Vagina (tissue), 2 donors: ENCODE measurements around the gene KCP. TPM values are rescaled to one million over a fixed set of nuclear protein-coding genes. Genes with fewer than 3 reads are reported as not detected.

Experiments
- DNase-seq, 2 donors: peaks; one replicate each; pipeline ENCODE4 v3.0.0-alpha.2; 2017; ENCODE audit errors: extremely low spot score in 2 of 2
- H3K27ac ChIP-seq: fragments of 200-600 bp; sonication (generic); one replicate; pipeline ENCODE4 v1.5.1; 2019
- H3K27me3 ChIP-seq: fragments of 200-600 bp; sonication (generic); one replicate; pipeline ENCODE4 v1.5.1; 2019
- H3K36me3 ChIP-seq, 2 donors: fragments of 200-600 bp; sonication (generic); one replicate each; pipeline ENCODE4 v1.5.1; 2017 to 2019
- H3K4me1 ChIP-seq: fragments of 200-600 bp; sonication (generic); one replicate; pipeline ENCODE4 v1.5.1; 2019
- H3K4me3 ChIP-seq, 2 donors: fragments of 200-600 bp; sonication (generic); 1 replicate in 1 of 2; 2 replicates in 1 of 2; pipeline ENCODE4 v1.5.1; 2016 to 2019
- H3K9me3 ChIP-seq: fragments of 200-600 bp; sonication (generic); one replicate; pipeline ENCODE4 v1.5.1; 2019
- CTCF ChIP-seq, 3 experiments: fragments of 450-650 bp in 2 of 3; fragments of 200-600 bp in 1 of 3; sonication (generic) in 1 of 3; IDR thresholded peaks; one replicate each; pipeline ENCODE4 v1.5.1; 2017 to 2019; ENCODE audit warnings: antibody characterized with exemption in 3 of 3, mild to moderate bottlenecking in 2 of 3, moderate library complexity in 2 of 3
- POLR2A ChIP-seq, 2 donors: fragments of 450-650 bp; IDR thresholded peaks; one replicate each; pipeline ENCODE4 v1.6.1; 2017; ENCODE audit warnings: antibody characterized with exemption in 2 of 2, mild to moderate bottlenecking in 2 of 2, moderate library complexity in 2 of 2
- POLR2AphosphoS5 ChIP-seq, 2 donors: sonication (generic); formaldehyde crosslinking; IDR thresholded peaks; one replicate each; pipeline ENCODE4 v1.9.0; 2017; ENCODE audit warnings: antibody characterized with exemption in 2 of 2, mild to moderate bottlenecking in 2 of 2, low read depth in 1 of 2; ENCODE audit not compliant: insufficient read depth in 1 of 2
- intact Hi-C: fragments of 100-400 bp; cut with DNase I; formaldehyde crosslinking; loops from one replicate; pipeline ENCODE4 v1.15.1; 2023
- total RNA-seq: library from RNA; depleted of rRNA; stranded (reverse); fragments of >200 nt; gene quantifications from one replicate; pipeline ENCODE4 v1.2.3, GENCODE V29; 2016

Gene KCP
- total RNA-seq, 1 donor from 2014 or later, result 1.2 TPM

GRCh38 chr7:128923411-128923800 lies 12.9 kb upstream of the KCP start:
- intact Hi-C loops, result no loop called here
- Histone ChIP-seq H3K36me3 (no peaks in the 10 kb centered on the region), H3K4me1 (no peaks in the 10 kb centered on the region), H3K27me3 (no peaks in the 10 kb centered on the region), H3K9me3 (no peaks in the 10 kb centered on the region), H3K4me3 (no peak overlapping the region), H3K27ac (no peak overlapping the region)
- no peak for DNase-seq
- TF ChIP-seq CTCF (IDR thresholded peaks at IDR 0.05), result no peak
- TF ChIP-seq POLR2AphosphoS5 (IDR thresholded peaks at IDR 0.05; ENCODE audit: insufficient read depth in 1 of 2, low read depth in 1 of 2), result no peak
- TF ChIP-seq POLR2A (IDR thresholded peaks at IDR 0.05), result no peak

GRCh38 chr7:128922496-128923410 lies 12.2 kb upstream of the KCP start:
- intact Hi-C loops, result no loop called here
- no peaks in the 10 kb centered on the region for H3K9me3 ChIP-seq
- no peak for DNase-seq
- TF ChIP-seq POLR2AphosphoS5 (IDR thresholded peaks at IDR 0.05; ENCODE audit: insufficient read depth in 1 of 2, low read depth in 1 of 2), result no peak
- no peak for TF ChIP-seq POLR2A (IDR thresholded peaks at IDR 0.05)
- no peak for TF ChIP-seq CTCF (IDR thresholded peaks at IDR 0.05)
- H3K27ac ChIP-seq, result no peak overlapping the region
- H3K4me3 ChIP-seq, result no peak overlapping the region
- no peaks in the 10 kb centered on the region for H3K36me3 ChIP-seq
- H3K4me1 ChIP-seq, result no peaks in the 10 kb centered on the region
- no peaks in the 10 kb centered on the region for H3K27me3 ChIP-seq

GRCh38 chr7:128921866-128922440 lies 11.4 kb upstream of the KCP start:
- Histone ChIP-seq H3K4me1 (no peaks in the 10 kb centered on the region), H3K27ac (no peak overlapping the region), H3K4me3 (no peak overlapping the region), H3K36me3 (no peaks in the 10 kb centered on the region), H3K27me3 (no peaks in the 10 kb centered on the region), H3K9me3 (no peaks in the 10 kb centered on the region)
- intact Hi-C loops, result no loop called here
- no peak for DNase-seq
- TF ChIP-seq POLR2A (IDR thresholded peaks at IDR 0.05) (no peak), POLR2AphosphoS5 (IDR thresholded peaks at IDR 0.05; ENCODE audit: insufficient read depth in 1 of 2, low read depth in 1 of 2) (no peak), CTCF (IDR thresholded peaks at IDR 0.05) (no peak)

- Histone ChIP-seq H3K27ac (no peak overlapping the region), H3K9me3 (no peaks in the 10 kb centered on the region), H3K27me3 (no peaks in the 10 kb centered on the region), H3K4me3 (no peak overlapping the region), H3K4me1 (peaks cover 1% of the 10 kb centered on the region), H3K36me3 (no peaks in the 10 kb centered on the region)
- no peak for TF ChIP-seq CTCF (IDR thresholded peaks at IDR 0.05)
- TF ChIP-seq POLR2AphosphoS5 (IDR thresholded peaks at IDR 0.05; ENCODE audit: insufficient read depth in 1 of 2, low read depth in 1 of 2), result no peak
- intact Hi-C loops, result no loop called here
- no peak for DNase-seq
Observed at GRCh38 chr7:128920913-128921582, 10.5 kb upstream of the KCP start.
